Measurements from ENCODE around the gene NDUFA8.

Gene NDUFA8

DNA sequence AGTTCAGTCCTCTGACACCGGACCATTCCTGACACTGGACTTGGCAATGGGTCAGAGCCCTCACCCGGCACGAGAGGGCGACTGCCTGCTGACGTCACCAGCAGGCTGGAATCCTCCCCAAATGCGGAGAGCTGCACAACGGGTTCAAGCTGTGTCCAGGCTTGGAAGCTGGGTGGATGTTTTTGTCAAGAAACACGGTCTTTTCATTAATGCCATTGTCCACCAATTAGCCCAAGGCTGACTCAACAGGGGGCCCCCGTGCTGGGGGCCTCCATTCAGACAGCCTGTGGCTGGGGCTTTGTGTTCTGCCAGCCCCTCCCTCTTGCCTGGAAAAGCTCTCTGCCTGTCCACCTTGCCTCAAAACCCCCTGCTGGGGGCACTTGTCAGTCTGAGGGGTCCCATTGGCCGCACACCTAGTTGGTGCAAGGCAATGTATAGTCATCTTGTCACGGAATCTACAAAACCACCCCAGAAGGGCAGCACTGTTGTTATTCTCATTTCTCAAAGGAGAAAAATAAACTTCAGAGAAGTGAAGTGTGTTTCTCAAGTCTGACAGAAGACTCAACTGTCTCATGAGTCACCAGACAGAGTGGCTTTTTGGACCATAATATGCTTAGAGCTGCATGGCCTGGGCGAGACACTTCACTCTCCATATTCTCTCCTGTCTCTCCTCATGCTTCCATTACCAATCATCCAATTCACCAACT is 24.6 kb downstream of the NDUFA8 start:
- DNase-seq, result no peak

- DNase-seq, result no peak
Observed at GRCh38 chr9:122133984-122134535, 25.5 kb downstream of the NDUFA8 start.

DNA sequence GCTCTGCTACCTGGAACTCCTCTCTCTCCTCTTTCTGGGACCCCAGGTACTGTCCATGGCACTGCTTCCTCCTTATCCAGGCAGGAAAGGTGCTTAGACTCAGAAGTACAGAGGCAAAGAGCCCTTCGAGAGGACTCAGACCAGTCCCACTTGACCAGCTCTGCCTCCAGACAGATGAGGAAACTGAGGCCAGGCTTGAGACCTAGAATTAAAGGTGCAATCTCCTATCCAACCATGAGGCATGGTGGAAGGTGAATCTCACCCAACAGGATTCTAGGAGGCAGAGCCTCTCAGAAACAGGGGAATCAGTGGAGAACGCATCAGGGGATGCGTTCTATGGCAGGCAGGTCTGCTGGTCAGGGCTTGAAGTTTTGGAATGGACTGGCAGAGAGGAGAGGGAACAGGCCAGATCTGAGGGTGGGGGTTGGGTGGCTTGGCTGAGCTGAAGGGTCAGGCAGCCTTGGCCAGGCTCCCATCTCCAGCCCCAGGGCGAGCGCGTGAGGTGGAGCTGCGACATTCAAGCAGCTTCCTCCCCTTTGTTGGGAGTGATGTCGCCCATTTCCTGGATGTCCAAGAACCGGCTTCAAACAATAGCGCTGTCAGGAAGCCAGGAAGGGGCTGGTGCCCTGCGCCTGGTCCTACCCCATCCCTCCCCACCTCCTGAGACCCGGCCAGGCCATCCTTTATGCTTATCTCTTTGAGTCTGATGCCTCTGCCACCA is 26.2 kb downstream of the NDUFA8 start:
- DNase-seq, result no peak

DNA sequence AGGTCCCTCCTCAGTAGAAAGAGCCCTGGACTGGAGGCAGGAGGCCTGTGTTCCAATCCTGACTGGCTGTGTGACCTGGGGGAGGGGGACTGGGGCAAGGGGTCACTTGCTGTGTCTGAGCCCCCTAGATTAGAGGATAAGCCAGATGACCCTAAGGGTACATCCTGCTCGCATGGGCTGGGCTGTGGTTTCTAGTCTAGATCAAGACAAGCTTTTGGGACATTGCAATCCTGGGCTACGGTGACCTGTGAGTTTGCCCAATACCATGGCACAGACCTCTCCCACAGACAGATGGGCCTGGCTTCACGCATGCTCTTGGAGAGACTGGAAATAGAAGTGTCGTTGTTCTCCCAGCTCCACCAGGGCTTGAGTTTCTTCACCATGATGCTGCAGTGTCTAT is 27.0 kb downstream of the NDUFA8 start:
- DNase-seq, result no peak

- DNase-seq, result no peak
Observed at GRCh38 chr9:122131401-122132001, 28.1 kb downstream of the NDUFA8 start.

DNA sequence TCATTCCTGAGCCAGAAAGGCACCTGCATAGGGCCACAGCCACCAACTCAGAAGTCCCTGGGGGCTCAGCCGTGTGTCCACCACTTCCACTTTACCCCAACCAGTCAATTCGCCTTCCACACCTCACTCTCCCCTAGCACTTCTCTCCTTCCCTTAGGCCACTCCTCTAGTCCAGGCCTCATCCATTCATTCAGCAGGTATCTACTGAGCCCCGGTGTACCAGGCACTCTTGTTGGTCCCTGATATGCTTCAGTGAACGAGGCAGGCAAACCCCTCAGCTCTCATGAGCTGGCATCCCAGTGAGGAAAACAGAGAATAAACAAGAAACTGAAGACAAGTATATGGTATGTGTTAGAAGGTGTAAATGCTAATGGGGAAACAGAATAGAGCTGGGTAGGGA is 28.7 kb downstream of the NDUFA8 start:
- no peak for DNase-seq

GRCh38 chr9:122129969-122130368 is 29.6 kb downstream of the NDUFA8 start:
- DNase-seq, result no peak

DNA sequence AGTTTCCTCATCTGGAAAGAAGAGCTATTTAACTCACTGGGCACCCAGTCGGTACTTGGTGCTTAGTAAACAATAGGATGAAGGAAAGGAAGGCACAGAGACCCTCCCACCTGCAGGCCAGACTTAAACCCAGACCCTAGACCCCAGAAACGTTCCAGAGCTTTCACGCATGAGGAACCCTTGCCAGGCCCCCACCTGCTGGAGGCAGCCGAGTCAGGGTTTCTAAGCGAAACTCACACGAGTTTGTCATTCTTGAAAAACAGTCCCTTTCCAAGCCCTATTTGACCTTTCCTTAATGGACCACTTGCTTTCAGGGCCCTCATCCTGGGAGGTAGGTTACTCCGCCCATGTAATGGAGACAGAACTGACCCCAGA is 30.6 kb downstream of the NDUFA8 start:
- DNase-seq, result no peak

GRCh38 chr9:122128007-122128968 is 31.3 kb downstream of the NDUFA8 start:
- no peak for DNase-seq

GRCh38 chr9:122127396-122127798 is 32.2 kb downstream of the NDUFA8 start:
- no peak for DNase-seq

- no peak for DNase-seq
Observed at GRCh38 chr9:122126331-122127261, 33.0 kb downstream of the NDUFA8 start.

GRCh38 chr9:122125509-122126330 is 33.9 kb downstream of the NDUFA8 start:
- DNase-seq, result no peak

DNA sequence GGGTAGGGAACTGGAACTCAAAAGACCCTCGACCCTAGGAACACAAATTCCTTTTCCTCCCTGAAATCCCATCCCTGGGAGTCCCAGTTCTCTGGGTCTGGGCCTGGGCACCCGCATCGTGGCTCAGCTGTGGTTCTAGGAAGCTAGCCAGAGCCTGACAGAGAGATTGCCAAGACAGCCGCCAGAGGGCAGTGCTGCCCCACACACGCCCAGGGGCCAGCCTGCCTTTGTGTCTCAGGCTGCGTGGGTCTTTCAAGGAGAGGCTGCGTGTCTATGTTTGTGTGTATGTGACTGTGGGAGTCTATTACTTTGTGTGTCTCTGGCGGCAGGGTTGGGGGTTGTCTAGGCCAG is 34.4 kb downstream of the NDUFA8 start:
- DNase-seq, result peak; percentile 76 to 82

GRCh38 chr9:122124528-122124927 is 35.1 kb downstream of the NDUFA8 start:
- DNase-seq, result no peak

DNA sequence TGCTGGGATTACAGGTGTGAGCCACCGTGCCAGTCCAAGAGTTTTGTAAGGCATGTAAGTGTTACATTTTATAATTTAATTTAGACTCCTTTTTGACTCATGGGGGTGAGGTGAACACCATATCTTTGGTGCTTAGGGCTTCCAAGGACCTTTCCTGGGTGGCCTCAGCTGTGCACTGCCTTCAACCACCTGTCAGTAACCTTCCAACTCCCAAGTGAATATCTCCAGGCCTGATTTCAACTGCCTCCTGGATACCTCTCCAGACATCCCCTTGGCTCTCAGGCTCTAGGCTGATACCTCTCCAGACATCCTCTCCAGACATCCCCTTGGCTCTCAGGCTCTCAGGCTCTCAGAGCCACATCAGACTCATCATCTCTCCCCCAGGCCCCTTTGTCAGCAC is 35.5 kb downstream of the NDUFA8 start:
- no peak for DNase-seq

- DNase-seq, result peak; percentile 70 to 79
Observed at GRCh38 chr9:122122903-122123632, 36.5 kb downstream of the NDUFA8 start.

- DNase-seq, result no peak
Observed at GRCh38 chr9:122122468-122122867, 37.1 kb downstream of the NDUFA8 start.

DNA sequence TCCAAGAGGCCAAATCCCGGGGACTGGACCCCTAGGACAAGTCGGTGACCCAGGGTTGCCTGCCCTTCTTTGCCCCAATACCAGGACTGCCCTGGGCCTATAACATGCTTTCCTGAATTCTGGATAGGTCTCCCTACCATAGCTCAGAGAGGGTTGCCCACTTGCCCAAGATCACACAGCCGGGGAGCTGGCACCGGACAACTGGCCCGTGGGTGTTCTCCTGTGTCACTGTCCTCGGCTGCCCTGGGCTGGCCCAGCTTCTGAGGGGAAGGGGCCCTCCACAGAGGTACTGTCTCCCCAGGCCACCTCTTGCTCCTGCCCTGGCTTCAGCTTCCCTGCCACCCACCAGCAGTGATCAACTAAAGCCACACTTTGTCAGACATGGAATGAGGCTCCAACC is 37.6 kb downstream of the NDUFA8 start:
- no peak for DNase-seq

DNA sequence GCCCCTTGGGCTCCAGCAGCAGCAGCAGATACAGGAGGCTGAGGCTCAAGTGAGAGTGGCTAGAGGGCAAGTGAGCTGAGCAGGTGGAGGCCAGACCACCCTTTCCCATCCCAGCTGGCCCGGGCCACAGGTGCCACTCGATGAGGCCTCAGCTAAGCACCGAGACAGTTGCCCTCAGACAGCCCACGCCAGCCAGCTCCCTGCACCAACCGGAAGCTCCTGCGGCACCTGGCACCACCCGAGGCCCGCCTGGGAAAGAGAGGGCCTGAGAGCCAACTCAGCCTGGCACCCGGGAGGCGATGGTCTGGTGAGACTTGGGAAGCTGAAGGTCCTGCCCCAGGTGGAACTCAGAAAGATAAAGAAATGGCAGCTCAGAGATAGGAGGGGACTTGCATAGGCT is 38.2 kb downstream of the NDUFA8 start:
- DNase-seq, result no peak

Measured in stimulated activated CD4-positive, alpha-beta T cell treated with anti-CD3 and anti-CD28 coated beads, Interleukin-2, amount 100 ng/mL, for 48 hours (primary cell).